DMS153 (cell line): ENCODE results near the gene ARSG.
"Not testable (repeated sequence)": the region's sequence is repeated elsewhere in the genome, so short reads cannot be mapped to it uniquely, and the experiment has no call there.

Experiments
- DNase-seq: peaks from one replicate; lab custom pipeline; 2025; lab: John Stamatoyannopoulos, UW

The ARSG gene

DNA sequence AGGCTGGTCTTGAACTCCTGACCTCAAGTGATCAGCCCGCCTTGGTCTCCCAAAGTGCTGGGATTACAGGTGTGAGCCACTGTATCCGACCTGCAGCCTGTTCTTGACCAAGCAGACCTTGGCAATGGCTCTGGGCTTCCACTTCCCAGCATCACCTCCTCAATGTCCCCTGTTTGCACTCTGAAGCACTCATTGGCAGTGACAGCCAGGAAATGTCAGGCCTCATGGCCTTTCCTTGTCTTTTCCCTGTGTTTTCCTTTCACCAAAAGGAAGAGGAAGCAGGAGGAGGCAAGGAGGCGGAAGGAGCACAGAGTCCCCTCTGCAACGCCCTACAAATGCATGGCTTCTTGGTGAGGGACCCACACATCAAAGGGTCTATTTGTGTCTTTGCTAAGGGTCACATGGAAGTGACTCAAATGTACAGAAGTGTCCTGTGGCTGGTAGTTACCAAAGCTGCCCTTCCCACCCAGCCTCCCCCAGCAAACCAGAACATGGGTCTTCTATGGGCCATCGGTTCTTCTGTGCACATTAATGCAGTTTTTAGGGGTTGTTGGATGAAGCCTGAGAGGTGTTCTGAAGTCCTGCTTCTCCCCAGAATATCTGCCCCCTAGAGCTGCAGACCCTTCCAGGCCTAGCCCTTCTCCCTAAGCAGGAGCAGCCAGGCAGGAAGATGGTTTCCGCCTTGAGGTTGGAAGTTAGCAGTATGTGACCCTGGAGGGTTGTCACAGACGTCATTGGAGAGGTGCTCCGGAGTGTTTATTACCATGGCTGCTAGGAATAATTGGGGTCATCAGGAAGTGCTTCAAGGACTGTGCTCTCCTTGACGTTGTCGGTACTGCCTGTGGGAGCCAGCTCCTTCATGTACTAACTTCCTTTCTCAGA, 105.2 kb downstream of the ARSG start:
- no peak for DNase-seq

DNA sequence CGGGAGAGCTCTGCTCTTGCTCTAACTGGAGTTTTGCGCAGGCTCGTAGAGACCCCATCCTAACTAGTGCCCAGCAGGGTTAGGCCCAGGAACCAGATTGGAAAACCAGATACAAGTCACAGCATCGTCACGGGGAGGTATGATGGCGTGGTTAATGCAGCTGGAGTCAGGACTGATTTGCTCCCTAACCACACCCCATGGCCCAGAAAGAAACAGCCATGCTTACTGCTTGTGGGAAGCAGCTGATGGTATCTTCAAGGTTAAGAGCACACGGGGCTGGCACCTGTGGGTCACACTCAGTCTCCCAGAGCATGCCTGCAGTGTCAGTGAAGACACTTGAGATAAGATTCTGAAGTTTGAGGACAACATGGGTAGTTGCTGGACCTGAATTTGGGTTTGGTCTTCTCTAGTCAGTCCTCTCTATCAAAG, 105.8 kb downstream of the ARSG start:
- no peak for DNase-seq

- DNase-seq: peak; percentile 47
Observed at GRCh38 chr17:68398691-68399637, 107.7 kb downstream of the ARSG start.

DNA sequence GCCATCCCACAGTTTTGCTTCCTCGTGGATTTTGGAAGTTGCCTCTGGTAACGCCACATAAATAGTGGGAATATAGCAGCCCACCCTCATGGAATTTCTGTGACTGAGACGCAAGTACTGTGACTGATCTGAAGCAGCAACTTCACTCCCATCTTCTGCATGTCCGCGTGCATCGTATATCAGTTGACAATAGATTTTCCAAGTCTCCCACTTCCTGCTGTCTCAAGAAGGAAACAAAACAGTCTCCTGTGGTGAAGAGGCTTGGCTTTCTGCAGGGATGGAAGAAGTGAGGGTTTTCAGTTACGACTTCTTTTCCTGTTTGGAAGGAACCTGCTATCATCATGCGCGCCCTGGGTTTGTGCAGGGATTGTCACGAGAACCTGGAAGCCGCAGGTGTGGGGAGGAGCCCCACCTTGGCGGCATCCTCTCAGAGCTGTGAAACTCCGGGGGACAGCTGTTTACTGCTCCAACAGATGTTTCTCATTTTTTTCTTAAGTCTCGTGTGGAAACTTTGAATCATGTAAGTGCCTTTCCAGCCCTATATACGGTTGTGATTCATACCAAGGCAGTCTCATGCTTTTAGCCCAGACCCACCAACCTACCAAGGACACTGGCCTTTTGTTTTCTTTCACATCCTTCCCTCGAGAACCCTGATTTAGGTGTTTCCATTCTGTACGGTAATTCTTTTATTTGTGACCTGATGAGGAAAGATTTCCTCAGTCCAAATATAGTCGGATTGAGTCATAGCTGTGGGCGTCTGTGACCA, 108.5 kb downstream of the ARSG start:
- DNase-seq: no peak

DNA sequence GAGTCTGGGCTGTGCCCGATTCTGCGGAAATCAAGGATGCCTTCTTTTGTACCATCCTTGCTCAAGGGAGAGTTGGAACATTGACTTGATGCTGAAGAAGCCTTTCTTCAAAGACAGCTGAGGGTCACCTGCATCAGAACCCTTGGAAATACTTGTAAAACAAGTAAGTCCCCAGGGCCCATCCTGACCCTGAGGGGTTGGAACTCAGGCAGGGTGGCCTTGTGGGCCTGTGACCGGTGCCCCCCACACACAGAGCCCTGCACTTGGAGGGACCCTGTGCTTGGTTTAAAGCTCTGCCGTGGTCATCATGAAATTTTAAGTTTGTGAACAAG, 109.1 kb downstream of the ARSG start:
- no peak for DNase-seq

GRCh38 chr17:68401288-68401687, 110.0 kb downstream of the ARSG start:
- no peak for DNase-seq

GRCh38 chr17:68403122-68403521, 111.8 kb downstream of the ARSG start:
- no peak for DNase-seq

DNA sequence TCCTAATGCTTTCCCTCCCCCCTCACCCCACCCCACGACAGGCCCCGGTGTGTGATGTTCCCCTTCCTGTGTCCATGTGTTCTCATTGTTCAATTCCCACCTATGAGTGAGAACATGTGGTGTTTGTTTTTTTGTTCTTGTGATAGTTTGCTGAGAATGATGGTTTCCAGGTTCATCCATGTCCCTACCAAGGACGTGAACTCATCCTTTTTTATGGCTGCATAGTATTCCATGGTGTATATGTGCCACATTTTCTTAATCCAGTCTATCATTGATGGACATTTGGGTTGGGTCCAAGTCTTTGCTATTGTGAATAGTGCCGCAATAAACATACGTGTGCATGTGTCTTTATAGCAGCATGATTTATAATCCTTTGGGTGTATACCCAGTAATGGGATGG, 112.5 kb downstream of the ARSG start:
- not testable (repeated sequence) for DNase-seq

DNA sequence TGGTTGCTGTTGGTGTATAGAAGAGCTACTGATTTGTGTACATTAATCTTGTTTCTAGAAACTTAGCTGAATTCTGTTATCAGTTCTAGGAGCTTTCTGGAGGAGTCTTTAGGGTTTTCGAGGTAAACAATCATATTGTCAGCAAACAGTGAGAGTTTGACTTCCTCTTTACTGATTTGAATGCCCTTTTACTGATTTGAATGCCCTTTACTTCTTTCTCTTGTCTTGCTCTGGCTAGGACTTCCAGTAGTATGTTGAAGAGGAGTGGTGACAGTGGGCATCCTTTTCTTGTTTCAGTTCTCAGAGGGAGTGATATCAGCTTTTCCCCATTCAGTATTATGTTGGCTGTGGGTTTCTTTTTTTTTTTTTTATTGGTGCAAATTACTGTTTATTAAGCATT, 116.4 kb downstream of the ARSG start:
- not testable (repeated sequence) for DNase-seq

GRCh38 chr17:68413597-68414560, 122.6 kb downstream of the ARSG start:
- not testable (repeated sequence) for DNase-seq

- DNase-seq: not testable (repeated sequence)
Observed at GRCh38 chr17:68414901-68415300, 123.6 kb downstream of the ARSG start.

DNA sequence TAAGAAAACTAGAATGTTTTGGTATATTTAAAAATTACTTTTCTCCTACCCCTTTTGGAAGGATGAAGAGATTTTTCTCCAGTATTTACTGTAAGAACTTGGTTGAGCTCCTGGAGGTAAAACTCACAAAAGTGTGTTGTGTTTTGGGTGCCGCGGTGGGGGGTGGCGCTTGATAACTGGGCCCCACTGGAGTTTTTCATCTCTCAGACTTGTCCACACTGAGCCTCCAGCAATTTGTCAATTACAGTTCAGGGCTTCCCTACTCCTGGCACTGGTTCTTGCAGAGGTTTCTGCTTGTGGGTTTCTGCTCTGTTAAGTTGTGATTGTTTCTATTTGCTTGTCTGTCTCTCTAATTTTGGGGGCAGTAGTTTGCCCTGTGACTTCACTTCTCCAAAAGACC, 126.0 kb downstream of the ARSG start:
- no peak for DNase-seq

- no peak for DNase-seq
Observed at GRCh38 chr17:68418876-68419275, 127.6 kb downstream of the ARSG start.

- DNase-seq: no peak
Observed at GRCh38 chr17:68420065-68420464, 128.8 kb downstream of the ARSG start.

GRCh38 chr17:68421486-68421885, 130.2 kb downstream of the ARSG start:
- DNase-seq: no peak

DNA sequence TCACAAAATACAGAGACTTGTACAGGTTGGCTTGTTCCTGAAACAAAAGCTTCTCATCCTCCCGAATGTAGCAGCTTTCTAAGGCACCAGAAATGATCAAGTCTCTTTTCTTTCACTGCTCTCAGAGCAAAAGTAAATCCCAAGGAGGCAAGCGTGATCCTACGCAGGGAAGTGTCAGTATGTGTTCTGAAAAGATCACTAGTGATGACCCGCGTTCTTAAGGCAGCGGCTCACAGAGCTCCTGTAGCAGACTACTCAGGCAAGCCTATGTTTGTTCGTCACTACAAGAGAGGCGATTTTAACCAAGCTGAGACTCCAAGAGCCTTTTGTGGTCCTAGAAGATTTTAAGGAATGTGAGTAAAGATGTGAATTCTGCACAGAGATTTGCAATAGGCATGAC, 131.5 kb downstream of the ARSG start:
- no peak for DNase-seq

- DNase-seq: no peak
Observed at GRCh38 chr17:68423251-68423650, 132.0 kb downstream of the ARSG start.

DNA sequence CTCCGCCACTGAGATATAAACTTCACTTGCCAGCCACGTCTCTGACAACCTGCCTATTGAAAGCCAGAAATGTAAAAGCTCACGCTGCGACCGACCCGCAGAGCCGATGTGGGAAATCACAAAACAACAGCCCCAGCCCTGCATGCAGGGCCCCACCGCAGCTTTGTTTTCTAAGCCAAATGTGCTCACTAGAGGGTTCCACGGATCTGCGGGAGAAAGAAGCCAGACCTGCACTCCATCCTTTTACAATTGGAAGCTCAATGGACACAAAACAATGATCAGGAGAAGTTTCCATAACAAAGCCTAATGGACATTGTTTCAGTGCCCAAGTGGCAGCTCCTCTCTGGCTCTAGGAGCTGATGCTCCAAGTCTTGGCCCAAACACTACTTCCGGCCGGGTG, 132.9 kb downstream of the ARSG start:
- DNase-seq: no peak

DNA sequence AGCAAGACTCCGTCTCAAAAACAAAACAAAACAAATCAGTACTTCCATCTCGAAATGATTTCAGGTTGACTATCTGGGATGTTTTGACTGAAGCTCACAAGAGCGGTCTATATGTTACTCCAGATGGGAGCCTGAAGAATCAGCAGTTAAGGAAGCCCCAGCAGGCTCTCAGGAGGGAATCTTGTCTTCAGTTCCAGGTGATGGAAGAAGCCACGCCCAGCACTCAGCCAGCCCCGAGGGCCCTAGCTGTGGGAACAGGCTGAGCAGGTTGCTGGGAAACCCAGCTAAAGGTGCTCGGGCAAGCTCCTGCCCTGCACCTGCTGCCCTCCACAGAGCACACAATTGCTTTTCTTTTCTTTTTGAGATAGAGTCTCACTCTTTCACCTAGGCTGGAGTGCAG, 133.6 kb downstream of the ARSG start:
- DNase-seq: peak; percentile 42

- DNase-seq: no peak
Observed at GRCh38 chr17:68425979-68426378, 134.7 kb downstream of the ARSG start.

- DNase-seq: no peak
Observed at GRCh38 chr17:68427575-68427974, 136.3 kb downstream of the ARSG start.
